ENCODE measurements around the gene ARHGEF35.
"Not testable (repeated sequence)": the region's sequence is repeated elsewhere in the genome, so short reads cannot be mapped to it uniquely, and the experiment has no call there.

ARHGEF35 gene

GRCh38 chr7:144183166-144183565 is 12.5 kb downstream of the ARHGEF35 start, which contains the start of gene CTAGE4:
CTAGE4 (plus strand) TSS chr7:144183466; CDS start chr7:144183504, 38 bp downstream.
- not testable (repeated sequence) for DNase-seq (ENCODE audit: low read depth)

GRCh38 chr7:144179165-144179479 is 16.5 kb downstream of the ARHGEF35 start:
- not testable (repeated sequence) for H3K4me3 ChIP-seq (ENCODE audit: low read length); DNase-seq (ENCODE audit: low read depth)

More at GRCh38 chr7:144183166-144183565, 12.5 kb downstream of the ARHGEF35 start, which contains the start of gene CTAGE4:
- not testable (repeated sequence) for H3K4me3 ChIP-seq (ENCODE audit: low read length)

GRCh38 chr7:144178380-144179164 is 17.1 kb downstream of the ARHGEF35 start:
- DNase-seq (ENCODE audit: low read depth), result peak; percentile 35
- TF ChIP-seq CTCF (IDR thresholded peaks at IDR 0.05; ENCODE audit: insufficient read depth, low read depth, low read length, missing control alignments), result peak; percentile 45
- not testable (repeated sequence) for H3K4me3 ChIP-seq (ENCODE audit: low read length)

GRCh38 chr7:144174613-144175012 is 21.0 kb downstream of the ARHGEF35 start:
- TF ChIP-seq CTCF (IDR thresholded peaks at IDR 0.05; ENCODE audit: insufficient read depth, low read depth, low read length, missing control alignments), result no peak
- no peak for DNase-seq (ENCODE audit: low read depth)
- no peak overlapping the region for H3K4me3 ChIP-seq (ENCODE audit: low read length)

- not testable (repeated sequence) for H3K4me3 ChIP-seq (ENCODE audit: low read length)
- peak; percentile 19 for DNase-seq (ENCODE audit: low read depth)
These were observed 23.9 kb downstream of the ARHGEF35 start for GRCh38 chr7:144171594-144172350.

GRCh38 chr7:144164784-144165183 is 30.8 kb downstream of the ARHGEF35 start:
- H3K4me3 ChIP-seq (ENCODE audit: low read length), result no peak overlapping the region
- DNase-seq (ENCODE audit: low read depth), result no peak
- TF ChIP-seq CTCF (IDR thresholded peaks at IDR 0.05; ENCODE audit: insufficient read depth, low read depth, low read length, missing control alignments), result no peak

- no peak for DNase-seq (ENCODE audit: low read depth)
- no peak overlapping the region for H3K4me3 ChIP-seq (ENCODE audit: low read length)
- TF ChIP-seq CTCF (IDR thresholded peaks at IDR 0.05; ENCODE audit: insufficient read depth, low read depth, low read length, missing control alignments), result no peak
These were observed 36.8 kb downstream of the ARHGEF35 start for GRCh38 chr7:144158861-144159260.

- TF ChIP-seq CTCF (IDR thresholded peaks at IDR 0.05; ENCODE audit: insufficient read depth, low read depth, low read length, missing control alignments), result no peak
- no peak for DNase-seq (ENCODE audit: low read depth)
- no peak overlapping the region for H3K4me3 ChIP-seq (ENCODE audit: low read length)
These were observed 47.3 kb downstream of the ARHGEF35 start for GRCh38 chr7:144148224-144148827.

Data from epithelial cell of esophagus (primary cell).